IPS-15b (cell line): ENCODE measurements around the gene FARP2.

Source experiments
- H3K27me3 ChIP-seq: one replicate; pipeline ENCODE4 v1.6.1; 2013; ENCODE audit warnings: low read length; ENCODE audit not compliant: control insufficient read depth, insufficient read depth
- H3K36me3 ChIP-seq: one replicate; pipeline ENCODE4 v1.6.1; 2013; ENCODE audit warnings: low read length; ENCODE audit not compliant: control insufficient read depth, insufficient read depth
- H3K4me1 ChIP-seq: one replicate; pipeline ENCODE4 v1.6.1; 2013; ENCODE audit warnings: mild to moderate bottlenecking, low read length; ENCODE audit not compliant: control insufficient read depth, insufficient read depth
- H3K4me3 ChIP-seq: one replicate; pipeline ENCODE4 v1.5.1; 2013; ENCODE audit warnings: low read depth, low read length
- H3K9ac ChIP-seq: one replicate; pipeline ENCODE4 v1.6.1; 2013; ENCODE audit warnings: low read depth, mild to moderate bottlenecking, low read length
- H3K9me3 ChIP-seq: one replicate; pipeline ENCODE4 v1.6.1; 2013; ENCODE audit warnings: mild to moderate bottlenecking, low read length; ENCODE audit not compliant: control insufficient read depth, insufficient read depth

FARP2 gene, protein sequence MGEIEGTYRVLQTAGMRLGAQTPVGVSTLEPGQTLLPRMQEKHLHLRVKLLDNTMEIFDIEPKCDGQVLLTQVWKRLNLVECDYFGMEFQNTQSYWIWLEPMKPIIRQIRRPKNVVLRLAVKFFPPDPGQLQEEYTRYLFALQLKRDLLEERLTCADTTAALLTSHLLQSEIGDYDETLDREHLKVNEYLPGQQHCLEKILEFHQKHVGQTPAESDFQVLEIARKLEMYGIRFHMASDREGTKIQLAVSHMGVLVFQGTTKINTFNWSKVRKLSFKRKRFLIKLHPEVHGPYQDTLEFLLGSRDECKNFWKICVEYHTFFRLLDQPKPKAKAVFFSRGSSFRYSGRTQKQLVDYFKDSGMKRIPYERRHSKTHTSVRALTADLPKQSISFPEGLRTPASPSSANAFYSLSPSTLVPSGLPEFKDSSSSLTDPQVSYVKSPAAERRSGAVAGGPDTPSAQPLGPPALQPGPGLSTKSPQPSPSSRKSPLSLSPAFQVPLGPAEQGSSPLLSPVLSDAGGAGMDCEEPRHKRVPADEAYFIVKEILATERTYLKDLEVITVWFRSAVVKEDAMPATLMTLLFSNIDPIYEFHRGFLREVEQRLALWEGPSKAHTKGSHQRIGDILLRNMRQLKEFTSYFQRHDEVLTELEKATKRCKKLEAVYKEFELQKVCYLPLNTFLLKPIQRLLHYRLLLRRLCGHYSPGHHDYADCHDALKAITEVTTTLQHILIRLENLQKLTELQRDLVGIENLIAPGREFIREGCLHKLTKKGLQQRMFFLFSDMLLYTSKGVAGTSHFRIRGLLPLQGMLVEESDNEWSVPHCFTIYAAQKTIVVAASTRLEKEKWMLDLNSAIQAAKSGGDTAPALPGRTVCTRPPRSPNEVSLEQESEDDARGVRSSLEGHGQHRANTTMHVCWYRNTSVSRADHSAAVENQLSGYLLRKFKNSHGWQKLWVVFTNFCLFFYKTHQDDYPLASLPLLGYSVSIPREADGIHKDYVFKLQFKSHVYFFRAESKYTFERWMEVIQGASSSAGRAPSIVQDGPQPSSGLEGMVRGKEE

DNA sequence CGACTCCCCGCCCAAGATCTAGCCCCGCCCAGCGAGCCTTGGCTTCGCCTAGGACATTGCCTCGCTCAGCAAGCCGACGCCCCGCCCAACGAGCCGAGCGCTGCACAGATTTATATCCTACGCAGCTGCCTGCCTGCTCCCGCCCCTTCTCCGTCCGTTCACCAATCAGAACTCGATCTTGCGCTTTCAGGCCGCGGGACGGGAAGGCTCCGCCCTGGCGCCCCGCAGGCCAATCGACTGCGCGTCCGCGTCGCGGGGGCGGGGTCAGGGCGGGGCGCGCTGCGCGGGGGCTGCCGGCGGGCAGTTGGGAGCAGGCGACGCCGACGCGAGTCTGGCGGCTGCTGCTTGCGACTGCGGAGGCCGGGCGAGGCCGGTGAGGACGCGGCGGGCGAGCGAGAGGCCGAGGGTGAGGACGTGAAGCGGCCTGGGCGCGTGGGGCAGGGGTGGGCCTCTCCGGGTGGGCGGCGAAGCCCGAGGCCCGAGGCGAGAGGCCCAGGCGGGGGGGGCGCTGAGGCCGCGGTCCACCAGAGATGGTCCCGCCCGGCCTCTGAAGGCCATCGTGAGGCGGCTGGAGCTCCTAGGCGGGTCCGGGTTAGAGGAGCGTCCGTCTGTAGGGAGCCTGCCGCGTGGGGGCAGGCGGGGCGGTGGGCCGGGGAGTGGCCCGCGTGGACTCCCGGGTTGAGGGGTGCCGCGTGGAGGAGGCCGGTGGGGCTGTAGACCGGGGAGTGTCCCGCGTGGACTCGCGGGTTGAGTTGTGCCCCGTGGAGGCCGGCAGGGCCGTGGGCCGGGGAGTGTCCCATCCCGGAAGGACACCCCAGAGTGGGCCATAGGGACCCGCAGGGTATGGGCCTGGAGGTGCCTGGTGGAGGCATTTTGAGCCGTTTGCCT is at the start of gene FARP2:
FARP2 (plus strand) TSS at position 303 of the 888 bp plus-strand sequence. CDS start 16,823 bp downstream, outside the sequence.
- Histone ChIP-seq H3K36me3 (peaks cover 13% of the 10 kb centered on the region), H3K4me1 (peaks cover 3% of the 10 kb centered on the region), H3K9ac (peak within 1 kb of the TSS; percentile 68), H3K27me3 (no peaks in the 10 kb centered on the region), H3K4me3 (peak within 1 kb of the TSS; percentile 82), H3K9me3 (no peaks in the 10 kb centered on the region)

DNA sequence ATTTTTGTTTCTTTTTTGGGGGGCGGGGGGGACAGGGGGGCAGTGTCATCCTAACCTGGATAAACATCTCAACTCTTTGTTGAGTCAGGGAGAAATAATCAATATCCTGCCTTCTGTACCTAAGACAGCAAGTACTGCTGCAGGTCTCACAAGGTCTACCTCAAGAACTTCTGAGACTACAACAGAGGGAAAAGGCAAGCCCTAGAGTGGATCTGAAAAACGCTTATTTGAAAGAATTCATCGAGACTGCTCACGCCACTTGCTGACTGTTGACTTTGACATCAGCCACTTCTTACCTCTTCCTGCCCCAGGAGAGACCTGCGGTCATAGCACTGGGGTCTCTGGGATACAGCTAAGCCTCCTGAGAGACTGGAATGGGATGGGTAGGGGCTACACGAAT is 49.0 kb upstream of the FARP2 start:
- H3K9me3 ChIP-seq, result no peaks in the 10 kb centered on the region
- peaks cover 11% of the 10 kb centered on the region for H3K4me1 ChIP-seq
- H3K4me3 ChIP-seq, result no peak overlapping the region
- no peaks in the 10 kb centered on the region for H3K27me3 ChIP-seq
- H3K9ac ChIP-seq, result no peak overlapping the region
- H3K36me3 ChIP-seq, result no peaks in the 10 kb centered on the region

DNA sequence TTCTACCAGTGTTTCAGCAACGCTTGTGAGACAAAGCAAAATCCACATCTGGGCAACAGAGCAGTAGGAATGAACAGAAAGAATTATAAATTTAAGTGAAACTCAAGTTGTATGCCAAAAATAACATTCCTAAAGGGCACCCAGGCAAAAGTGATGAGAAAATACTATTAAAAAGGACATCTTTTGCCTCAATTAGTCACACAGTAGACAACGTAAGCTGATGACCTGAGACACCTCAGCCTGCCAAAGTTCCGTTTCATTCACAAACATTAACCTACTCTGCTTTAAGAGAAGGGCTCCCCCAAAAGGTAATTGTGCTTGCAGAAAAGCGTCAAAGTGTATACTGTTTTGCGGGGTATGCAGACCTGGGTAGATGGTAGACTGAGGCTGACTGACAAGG is 47.8 kb upstream of the FARP2 start:
- H3K4me1 ChIP-seq, result peaks cover 19% of the 10 kb centered on the region
- H3K27me3 ChIP-seq, result no peaks in the 10 kb centered on the region
- H3K9ac ChIP-seq, result no peak overlapping the region
- H3K9me3 ChIP-seq, result no peaks in the 10 kb centered on the region
- H3K36me3 ChIP-seq, result no peaks in the 10 kb centered on the region
- no peak overlapping the region for H3K4me3 ChIP-seq

DNA sequence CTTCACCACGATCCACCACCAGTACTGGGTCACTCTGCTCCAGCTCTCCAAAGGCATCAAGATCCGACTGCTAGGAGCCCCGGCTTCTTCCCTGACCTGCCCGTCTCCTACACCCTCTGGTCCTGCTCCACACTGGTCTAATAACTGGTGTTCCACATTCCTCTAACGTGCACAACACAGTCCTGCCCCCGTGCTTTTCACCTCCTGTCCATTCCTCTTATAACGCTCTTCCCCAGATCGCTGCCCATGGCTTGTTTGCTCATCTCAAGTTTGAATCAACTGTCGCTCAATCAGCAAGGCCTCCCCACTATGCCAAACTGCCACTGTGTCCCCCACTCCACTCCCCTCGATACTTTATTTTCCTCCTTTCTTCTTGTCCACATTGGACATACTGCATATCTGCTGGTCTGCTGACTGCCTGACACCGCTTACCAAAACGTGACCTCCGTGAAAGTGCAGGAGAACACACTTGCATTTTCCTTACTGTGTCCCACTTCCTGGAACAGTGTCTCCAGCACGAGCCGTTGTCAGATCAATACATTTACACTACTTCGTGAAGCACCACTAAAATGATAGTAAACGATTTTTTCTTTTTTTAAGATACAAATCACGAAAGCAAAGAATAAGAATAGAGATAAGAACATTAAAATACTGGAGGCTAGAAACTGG is 47.1 kb upstream of the FARP2 start:
- H3K27me3 ChIP-seq, result no peaks in the 10 kb centered on the region
- no peaks in the 10 kb centered on the region for H3K36me3 ChIP-seq
- H3K4me1 ChIP-seq, result peaks cover 23% of the 10 kb centered on the region
- no peak overlapping the region for H3K9ac ChIP-seq
- H3K9me3 ChIP-seq, result no peaks in the 10 kb centered on the region
- no peak overlapping the region for H3K4me3 ChIP-seq

DNA sequence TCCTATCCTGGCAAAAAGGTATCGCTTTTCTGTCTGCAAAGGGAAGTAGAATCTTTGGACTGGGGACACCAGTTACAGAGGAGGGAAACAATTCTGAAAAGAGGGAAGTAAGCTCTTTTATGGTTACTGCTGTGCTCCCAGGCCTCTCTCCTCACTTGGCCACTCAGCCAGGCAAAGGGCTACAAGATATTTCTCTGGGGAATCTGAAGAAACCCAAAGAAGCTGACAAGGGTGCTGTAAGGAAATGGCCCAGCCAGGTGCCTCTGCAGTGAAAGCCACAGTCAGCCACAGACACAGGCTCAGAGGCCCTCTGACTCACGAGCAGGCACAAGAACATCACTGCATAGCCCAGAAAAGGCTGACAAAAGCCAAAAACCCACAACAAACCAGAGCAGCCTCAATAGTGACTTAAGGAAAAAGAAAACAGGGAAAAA is 46.4 kb upstream of the FARP2 start:
- H3K9ac ChIP-seq, result no peak overlapping the region

DNA sequence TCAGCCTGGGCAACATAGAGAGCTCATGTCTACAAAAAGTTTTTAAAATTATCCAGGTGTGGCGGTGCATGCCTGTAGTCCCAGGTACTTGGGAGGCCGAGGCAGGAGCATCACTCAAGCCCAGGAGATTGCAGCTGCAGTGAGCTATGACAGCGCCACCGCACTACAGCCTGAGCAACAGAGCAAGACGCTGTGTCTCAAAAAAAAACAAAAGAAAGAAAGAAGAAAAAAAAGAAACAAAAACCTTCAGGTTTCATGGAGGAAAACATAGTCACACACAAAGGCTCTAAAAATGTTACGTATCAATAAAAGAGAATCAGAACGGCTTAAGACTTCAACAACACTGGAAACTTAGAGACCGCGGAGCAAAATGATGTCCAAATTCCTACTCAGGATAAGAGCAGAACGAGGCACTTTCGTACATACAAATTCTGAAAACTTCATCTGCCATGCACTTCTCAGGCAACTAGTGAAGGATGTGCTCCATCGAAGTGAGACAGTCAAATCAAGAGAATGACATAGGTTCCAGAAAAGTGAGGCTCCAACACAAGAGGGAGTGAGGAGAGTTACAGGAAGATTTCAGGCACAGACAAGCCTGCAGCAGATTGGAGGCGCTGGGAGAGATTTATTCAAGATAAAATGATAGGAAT is 45.0 kb upstream of the FARP2 start:
- Histone ChIP-seq H3K9me3 (no peaks in the 10 kb centered on the region), H3K4me1 (peaks cover 23% of the 10 kb centered on the region), H3K4me3 (no peak overlapping the region), H3K27me3 (no peaks in the 10 kb centered on the region), H3K9ac (no peak overlapping the region), H3K36me3 (peaks cover under 1% of the 10 kb centered on the region)

More for the DNA sequence above, 46.4 kb upstream of the FARP2 start:
- Histone ChIP-seq H3K9me3 (no peaks in the 10 kb centered on the region), H3K36me3 (no peaks in the 10 kb centered on the region), H3K4me3 (no peak overlapping the region), H3K4me1 (peaks cover 23% of the 10 kb centered on the region), H3K27me3 (no peaks in the 10 kb centered on the region)

DNA sequence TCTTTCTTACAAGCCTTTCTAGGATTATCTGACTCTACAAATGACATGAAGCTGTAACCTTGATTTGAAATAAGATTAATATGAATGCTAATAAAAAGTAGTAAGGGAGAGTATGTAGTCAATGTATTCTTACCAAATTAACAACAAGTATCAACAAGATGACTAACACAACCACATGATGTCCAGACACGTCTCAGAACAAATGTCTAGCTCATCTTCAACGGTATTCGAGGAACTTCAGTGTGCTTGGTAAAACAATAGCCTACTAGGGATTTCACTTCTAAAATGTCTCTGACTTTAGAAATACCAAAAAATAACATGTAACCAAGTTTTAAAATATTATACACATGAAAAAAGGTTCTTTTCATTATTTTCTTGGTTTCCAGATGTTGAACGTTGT is 44.0 kb upstream of the FARP2 start:
- Histone ChIP-seq H3K9me3 (no peaks in the 10 kb centered on the region), H3K4me3 (no peak overlapping the region), H3K27me3 (no peaks in the 10 kb centered on the region), H3K36me3 (peaks cover 2% of the 10 kb centered on the region), H3K4me1 (peaks cover 23% of the 10 kb centered on the region), H3K9ac (no peak overlapping the region)

DNA sequence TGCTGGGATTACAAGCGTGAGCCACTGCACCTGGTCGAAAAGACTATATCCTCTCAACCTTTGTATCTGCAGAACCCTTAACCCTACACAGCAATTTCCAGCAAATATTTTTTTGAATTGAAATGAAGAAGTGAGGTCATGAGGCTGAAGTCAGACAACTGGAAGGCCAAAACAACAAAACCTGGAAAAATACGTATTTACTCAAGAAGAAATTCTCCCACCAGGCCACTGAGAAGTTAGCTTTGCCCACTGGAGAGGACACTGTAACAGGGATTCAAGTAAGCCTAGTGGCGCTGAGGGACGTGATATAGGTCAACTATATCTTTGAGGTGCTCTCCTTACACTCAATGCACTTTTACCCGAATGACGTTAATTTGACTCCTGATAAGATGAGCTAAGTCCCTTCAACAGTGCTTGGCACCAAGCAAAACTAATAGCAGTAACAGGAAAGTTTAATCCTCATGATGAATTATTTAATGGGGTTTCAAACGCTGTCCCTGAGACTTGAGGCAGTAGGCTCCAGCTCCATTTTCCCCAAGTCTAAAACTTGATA is 42.5 kb upstream of the FARP2 start:
- Histone ChIP-seq H3K27me3 (no peaks in the 10 kb centered on the region), H3K9ac (peak overlapping the region; percentile 100), H3K9me3 (no peaks in the 10 kb centered on the region), H3K36me3 (peaks cover 2% of the 10 kb centered on the region), H3K4me1 (peaks cover 27% of the 10 kb centered on the region), H3K4me3 (peak overlapping the region; percentile 98)

DNA sequence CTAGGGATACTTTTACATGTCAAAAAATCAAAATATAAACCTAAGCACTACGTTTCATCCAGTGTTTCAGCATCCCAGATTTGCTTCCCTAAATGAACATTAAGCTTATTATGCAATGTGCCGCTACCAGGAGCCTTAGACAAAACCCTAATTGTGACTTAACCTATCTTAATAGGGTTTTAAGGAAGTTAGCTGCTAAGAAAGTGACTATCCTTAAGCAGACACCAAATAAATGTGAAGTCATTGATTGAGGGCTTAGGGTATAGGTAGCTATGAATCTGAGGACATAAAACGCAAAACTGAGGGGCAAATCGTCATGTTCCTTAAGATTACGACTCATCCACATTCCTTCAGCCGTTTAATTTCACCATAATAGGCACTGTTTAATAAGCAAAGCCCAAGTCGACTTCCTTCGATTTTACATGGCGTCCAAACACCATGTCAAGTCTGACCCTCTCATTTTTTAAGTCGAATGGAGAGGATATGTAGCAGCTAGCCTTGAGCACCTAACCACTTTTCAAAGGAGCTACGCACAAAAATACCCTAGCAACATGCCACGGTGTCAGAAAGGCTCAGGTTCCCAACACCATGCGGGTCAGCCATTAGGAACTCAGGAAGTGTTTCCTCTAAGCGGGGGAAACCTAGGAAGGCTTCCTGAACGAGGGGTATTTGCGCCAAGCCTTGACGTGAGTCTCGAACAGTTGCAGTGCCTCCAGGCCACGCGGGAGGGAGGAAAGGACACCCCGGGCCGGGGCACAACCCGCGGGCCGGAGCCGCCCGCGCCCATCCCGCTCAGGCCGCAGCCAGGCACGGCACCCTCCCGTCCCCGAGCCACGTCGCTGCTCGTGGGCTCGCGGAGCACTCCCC is 41.6 kb upstream of the FARP2 start:
- Histone ChIP-seq H3K27me3 (no peaks in the 10 kb centered on the region), H3K9me3 (no peaks in the 10 kb centered on the region), H3K9ac (peak overlapping the region; percentile 100), H3K4me3 (peak overlapping the region; percentile 98), H3K36me3 (peaks cover 2% of the 10 kb centered on the region), H3K4me1 (peaks cover 25% of the 10 kb centered on the region)
